Cardiac fibroblast (primary cell): ENCODE results near the gene ATP10B.

ENCODE experiments used
- DNase-seq, 2 donors: peaks; one replicate each; pipeline versions ENCODE4 v3.0.0 to v3.0.0-alpha.2; 2010; ENCODE audit warnings: low read depth in 2 of 2
- H3K4me3 ChIP-seq, 2 donors: replicated peaks in 1 of 2; 1 replicate in 1 of 2; 2 replicates in 1 of 2; pipeline ENCODE4 v1.5.1; 2011; ENCODE audit warnings: low read depth in 2 of 2, low read length in 2 of 2, mild to moderate bottlenecking in 2 of 2, moderate library complexity in 1 of 2
- CTCF ChIP-seq: IDR thresholded peaks from one replicate; pipeline ENCODE4 v1.5.1; 2011; ENCODE audit warnings: low read depth, mild to moderate bottlenecking, low read length, inconsistent platforms

ATP10B gene

DNA sequence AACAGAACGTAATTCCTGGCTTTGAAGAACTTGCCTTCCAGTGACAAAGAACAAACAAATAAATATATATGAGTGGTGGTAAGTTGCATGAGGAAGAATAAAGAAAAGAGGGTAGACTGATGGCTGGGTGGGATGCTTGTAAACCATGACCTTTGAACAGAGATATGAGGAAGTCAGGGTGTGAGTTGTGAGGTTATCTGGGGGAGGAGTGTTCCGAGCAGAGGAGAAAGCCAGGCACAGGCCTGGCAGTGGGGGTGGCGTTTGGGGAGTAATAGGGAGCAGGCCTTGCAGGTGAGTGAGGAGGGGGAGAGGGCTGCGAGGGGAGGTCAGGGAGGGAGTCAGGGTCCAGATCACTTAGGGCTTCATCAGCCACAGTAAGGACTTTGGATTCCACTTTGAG is 217.0 kb downstream of the ATP10B start:
- TF ChIP-seq CTCF: no peak
- no peak for DNase-seq
- no peak overlapping the region for H3K4me3 ChIP-seq

DNA sequence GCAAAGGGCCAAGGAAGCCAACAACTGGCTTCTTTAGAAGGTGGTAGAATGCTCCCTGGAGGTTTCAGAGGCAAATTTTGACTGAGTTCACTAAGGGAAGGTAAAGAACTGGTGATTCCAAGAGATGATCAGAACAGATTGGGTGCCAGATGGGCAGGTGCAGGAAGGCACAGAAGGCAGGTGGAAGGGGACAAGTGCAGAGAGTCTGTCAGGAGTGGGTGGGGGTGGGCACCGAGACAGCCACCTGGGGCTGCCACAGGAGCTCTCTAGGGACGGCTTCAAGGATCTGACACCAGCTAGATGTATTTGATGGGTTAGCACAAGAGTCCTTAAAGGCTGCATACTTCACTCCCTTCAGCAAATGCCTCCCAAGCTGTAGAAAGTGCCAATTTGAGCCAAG is 223.0 kb downstream of the ATP10B start:
- no peak for DNase-seq
- TF ChIP-seq CTCF: no peak
- H3K4me3 ChIP-seq: no peak overlapping the region

- H3K4me3 ChIP-seq: no peak overlapping the region
- TF ChIP-seq CTCF: no peak
- DNase-seq: no peak
These were observed 223.4 kb downstream of the ATP10B start for GRCh38 chr5:160628619-160628968.

- TF ChIP-seq CTCF: no peak
- DNase-seq: no peak
- H3K4me3 ChIP-seq: no peak overlapping the region
These were observed 223.9 kb downstream of the ATP10B start for GRCh38 chr5:160627921-160628618.

DNA sequence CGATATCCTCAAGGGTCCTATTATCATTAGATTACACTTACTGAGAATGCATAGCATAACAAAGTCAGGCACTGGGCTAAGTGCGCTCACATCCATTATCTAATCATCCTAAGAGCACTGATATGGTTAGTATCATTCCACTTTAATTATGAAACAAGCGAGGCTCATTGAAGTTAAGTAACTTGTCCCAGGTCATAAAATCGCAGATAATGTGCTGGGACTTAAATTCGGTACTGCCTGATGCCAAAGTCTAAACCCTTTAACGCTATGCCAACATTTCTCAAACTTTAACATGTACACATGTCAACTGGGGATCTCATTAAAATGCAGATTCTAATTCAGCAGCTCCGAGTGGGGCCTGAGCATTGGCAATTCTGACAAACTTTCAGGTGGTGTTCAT is 225.7 kb downstream of the ATP10B start:
- no peak overlapping the region for H3K4me3 ChIP-seq
- no peak for DNase-seq
- no peak for TF ChIP-seq CTCF

DNA sequence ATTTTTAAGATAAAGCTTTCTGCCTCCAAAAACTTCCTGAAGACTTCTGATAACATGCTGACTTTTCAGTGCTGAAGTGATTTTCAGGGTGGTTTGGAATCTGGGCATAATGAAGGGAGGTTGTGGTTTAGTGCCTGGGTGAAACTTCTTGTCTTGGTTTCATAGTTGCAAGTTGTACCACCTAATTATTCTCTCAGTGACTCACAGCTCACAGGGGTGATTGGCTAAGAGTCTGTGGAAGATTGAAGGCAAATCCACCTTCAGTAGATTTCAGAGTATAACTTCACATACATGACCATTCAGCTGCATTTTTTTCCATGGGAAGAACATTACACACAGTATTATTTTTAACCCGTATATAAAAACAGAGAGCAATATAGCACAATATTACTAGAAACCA is 230.5 kb downstream of the ATP10B start:
- no peak for TF ChIP-seq CTCF
- DNase-seq: no peak
- no peak overlapping the region for H3K4me3 ChIP-seq

- no peak for TF ChIP-seq CTCF
These were observed 231.6 kb downstream of the ATP10B start for GRCh38 chr5:160620401-160620800.

More at GRCh38 chr5:160620401-160620800, 231.6 kb downstream of the ATP10B start:
- no peak overlapping the region for H3K4me3 ChIP-seq
- no peak for DNase-seq
